Measurements from ENCODE around the gene SDC3.

Gene SDC3, protein sequence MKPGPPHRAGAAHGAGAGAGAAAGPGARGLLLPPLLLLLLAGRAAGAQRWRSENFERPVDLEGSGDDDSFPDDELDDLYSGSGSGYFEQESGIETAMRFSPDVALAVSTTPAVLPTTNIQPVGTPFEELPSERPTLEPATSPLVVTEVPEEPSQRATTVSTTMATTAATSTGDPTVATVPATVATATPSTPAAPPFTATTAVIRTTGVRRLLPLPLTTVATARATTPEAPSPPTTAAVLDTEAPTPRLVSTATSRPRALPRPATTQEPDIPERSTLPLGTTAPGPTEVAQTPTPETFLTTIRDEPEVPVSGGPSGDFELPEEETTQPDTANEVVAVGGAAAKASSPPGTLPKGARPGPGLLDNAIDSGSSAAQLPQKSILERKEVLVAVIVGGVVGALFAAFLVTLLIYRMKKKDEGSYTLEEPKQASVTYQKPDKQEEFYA

DNA sequence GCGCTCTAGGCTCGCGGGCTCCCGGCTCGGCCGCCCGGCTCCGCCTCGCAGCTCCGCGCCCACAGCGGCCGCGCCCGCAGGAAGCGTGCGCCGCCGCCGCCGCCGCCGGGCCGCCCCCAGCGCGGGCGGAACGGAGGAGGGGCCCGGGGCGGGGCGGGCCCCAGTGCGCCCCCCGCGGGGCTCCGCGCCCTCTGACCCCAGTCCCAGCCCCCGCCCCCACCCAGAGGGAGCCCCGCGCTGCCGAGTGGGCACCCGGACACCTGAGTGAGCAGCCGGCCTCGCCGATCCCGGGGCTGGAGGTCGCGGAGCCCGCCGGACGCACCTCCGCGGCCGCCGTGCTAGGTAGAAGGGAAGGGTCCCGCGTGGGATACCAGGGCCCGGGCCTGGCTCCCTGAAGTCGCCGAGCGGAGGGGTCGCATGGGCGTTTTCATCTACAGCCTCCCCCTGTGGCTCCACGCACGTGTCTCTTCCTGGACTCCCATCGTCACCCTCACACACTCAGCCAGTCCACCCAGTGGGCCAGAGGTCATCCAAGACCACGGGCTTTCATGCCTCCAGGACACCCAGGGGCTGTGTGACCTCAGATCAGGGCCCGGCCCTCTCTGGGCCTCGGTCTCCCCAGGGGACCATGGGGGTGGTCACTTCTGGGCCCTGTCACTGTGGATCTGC, at the start of gene SDC3:
Gene SDC3, minus strand, starts transcription at position 63 of the 669 bp plus-strand sequence. CDS start 172 bp downstream, outside the sequence.
- H3K4me3 ChIP-seq (ENCODE audit: control insufficient read depth, low read depth, low read length): peak within 1 kb of the TSS; percentile 76
- DNase-seq (ENCODE audit: low read depth): no peak
- TF ChIP-seq, protein P1, sequence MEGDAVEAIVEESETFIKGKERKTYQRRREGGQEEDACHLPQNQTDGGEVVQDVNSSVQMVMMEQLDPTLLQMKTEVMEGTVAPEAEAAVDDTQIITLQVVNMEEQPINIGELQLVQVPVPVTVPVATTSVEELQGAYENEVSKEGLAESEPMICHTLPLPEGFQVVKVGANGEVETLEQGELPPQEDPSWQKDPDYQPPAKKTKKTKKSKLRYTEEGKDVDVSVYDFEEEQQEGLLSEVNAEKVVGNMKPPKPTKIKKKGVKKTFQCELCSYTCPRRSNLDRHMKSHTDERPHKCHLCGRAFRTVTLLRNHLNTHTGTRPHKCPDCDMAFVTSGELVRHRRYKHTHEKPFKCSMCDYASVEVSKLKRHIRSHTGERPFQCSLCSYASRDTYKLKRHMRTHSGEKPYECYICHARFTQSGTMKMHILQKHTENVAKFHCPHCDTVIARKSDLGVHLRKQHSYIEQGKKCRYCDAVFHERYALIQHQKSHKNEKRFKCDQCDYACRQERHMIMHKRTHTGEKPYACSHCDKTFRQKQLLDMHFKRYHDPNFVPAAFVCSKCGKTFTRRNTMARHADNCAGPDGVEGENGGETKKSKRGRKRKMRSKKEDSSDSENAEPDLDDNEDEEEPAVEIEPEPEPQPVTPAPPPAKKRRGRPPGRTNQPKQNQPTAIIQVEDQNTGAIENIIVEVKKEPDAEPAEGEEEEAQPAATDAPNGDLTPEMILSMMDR (IDR thresholded peaks at IDR 0.05; ENCODE audit: control insufficient read depth, insufficient read depth, low read depth, low read length, missing control alignments): no peak

DNA sequence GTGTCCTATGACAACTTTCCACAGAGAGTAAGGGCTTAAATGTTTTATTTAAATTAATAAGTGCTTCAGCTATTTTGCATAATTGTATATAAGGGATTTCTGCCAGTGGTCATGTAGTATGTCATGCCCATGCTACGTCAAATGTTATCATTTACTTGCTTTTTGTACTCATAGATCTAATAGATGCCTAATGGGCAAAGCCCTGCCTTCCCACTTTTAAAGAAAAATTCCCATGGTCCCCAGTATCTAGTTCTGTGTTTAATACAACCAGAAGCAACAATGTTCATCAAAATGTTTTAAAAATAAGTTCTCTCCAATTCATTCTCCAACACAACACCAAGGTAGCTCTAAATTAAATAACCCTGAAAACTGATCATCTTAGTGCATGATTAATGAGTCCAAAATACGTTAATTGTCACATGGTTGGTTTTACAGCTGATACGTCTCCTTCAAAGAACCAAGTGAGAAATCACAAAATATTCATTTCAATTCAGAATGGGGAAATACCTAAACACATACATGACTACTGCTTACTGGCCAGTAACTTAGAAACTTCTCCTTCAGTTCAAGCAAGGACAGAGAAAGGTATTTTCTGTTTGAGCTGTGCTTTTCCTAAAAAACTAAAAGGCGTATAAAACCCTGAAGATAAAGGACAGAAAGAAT, 49.1 kb upstream of the SDC3 start:
- TF ChIP-seq, protein P1 (IDR thresholded peaks at IDR 0.05; ENCODE audit: control insufficient read depth, insufficient read depth, low read depth, low read length, missing control alignments): no peak
- H3K4me3 ChIP-seq (ENCODE audit: control insufficient read depth, low read depth, low read length): no peak overlapping the region
- DNase-seq (ENCODE audit: low read depth): no peak

DNA sequence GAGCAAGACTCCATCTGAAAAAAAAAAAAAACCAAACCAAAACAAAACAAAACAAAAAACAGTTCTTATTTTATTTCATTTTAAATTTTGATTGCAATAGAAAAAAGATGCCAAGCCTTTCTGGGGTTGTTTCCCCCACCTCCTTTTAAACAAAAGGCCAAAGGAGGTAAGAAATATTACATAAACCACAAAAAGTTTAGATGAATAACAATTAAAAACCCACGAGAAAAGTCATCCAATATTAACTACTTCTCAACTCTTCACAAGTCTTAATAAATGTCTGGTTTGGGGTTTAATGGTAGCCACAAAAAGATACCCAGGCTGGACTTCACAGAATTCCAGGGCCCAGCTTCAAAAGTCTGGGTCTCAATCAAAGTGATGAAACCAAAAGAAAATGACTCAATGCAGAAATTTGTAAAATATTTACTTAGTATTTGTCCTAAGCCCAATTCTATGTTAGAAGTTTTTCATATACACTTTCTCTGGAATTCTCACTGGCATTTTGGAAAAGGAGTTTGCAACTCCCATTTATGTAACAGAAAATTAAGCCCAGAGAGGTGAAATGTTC, 47.0 kb upstream of the SDC3 start:
- H3K4me3 ChIP-seq (ENCODE audit: control insufficient read depth, low read depth, low read length): no peak overlapping the region
- no peak for DNase-seq (ENCODE audit: low read depth)
- TF ChIP-seq, protein P1 (IDR thresholded peaks at IDR 0.05; ENCODE audit: control insufficient read depth, insufficient read depth, low read depth, low read length, missing control alignments): no peak

DNA sequence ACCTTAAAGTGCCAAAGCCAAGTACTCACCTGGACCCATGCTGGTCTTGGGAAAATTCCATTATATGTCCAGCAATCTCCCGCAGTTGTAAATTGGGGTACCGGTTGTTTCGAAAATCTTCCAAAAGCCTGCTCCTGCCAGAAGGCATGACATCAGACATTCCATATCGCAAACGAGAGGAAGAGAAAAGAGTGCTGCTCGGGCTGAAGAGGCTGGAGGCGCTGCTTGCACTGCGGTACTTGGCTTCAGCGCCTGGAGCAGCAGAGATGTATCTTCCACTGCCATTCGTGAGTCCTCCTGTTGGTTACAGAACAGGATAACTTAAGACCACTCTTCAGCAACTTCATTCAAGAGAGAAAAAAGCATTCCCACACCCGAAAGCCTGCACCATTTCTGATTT, 45.1 kb upstream of the SDC3 start:
- TF ChIP-seq, protein P1 (IDR thresholded peaks at IDR 0.05; ENCODE audit: control insufficient read depth, insufficient read depth, low read depth, low read length, missing control alignments): no peak
- H3K4me3 ChIP-seq (ENCODE audit: control insufficient read depth, low read depth, low read length): no peak overlapping the region
- DNase-seq (ENCODE audit: low read depth): no peak

DNA sequence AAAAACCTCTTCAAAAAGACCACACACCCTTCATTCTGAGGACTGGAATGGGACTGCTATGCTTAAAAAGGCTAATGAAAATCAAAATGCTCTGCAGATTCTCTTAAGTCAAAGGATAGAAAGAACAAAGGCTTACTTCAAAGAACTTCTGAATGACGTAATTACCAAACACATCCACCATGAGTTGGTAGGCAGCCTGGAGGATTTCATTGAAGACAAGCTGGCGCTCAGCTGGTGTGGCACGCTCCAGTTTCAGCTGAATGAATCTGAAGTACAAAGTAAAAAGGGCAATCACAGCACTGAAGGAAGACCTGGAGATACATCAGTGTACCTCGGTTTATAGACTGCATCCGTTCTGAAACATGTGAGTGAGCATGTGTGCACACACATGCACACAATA, 43.5 kb upstream of the SDC3 start:
- TF ChIP-seq, protein P1 (IDR thresholded peaks at IDR 0.05; ENCODE audit: control insufficient read depth, insufficient read depth, low read depth, low read length, missing control alignments): no peak
- DNase-seq (ENCODE audit: low read depth): no peak
- H3K4me3 ChIP-seq (ENCODE audit: control insufficient read depth, low read depth, low read length): no peak overlapping the region

DNA sequence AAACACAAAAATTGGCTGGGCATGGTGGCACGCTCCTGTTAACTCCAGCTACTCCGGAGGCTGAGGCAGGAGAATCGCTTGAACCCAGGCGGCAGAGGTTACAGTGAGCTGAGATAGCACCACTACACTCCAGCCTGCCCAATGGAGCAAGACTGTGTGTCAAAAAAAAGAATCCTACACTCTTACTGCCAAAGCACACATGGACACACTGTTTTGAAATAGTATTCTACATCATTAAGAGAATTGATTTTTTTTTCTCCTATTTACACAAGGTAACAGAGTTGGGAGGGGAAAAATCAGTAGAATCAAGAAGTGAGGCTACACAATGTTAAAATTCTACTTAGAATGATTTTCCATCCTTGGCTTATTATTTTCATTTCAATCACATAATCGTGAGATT, 42.1 kb upstream of the SDC3 start:
- TF ChIP-seq, protein P1 (IDR thresholded peaks at IDR 0.05; ENCODE audit: control insufficient read depth, insufficient read depth, low read depth, low read length, missing control alignments): no peak
- no peak for DNase-seq (ENCODE audit: low read depth)
- no peak overlapping the region for H3K4me3 ChIP-seq (ENCODE audit: control insufficient read depth, low read depth, low read length)

Data from AG09309 (cell line).